Smooth muscle cell (in vitro differentiated cells): ENCODE data around the gene MRPS2. TPM values are rescaled to one million over a fixed set of nuclear protein-coding genes. Genes with fewer than 3 reads are reported as not detected.
"Not testable (repeated sequence)": the region's sequence is repeated elsewhere in the genome, so short reads cannot be mapped to it uniquely, and the experiment has no call there.

Experiments
- DNase-seq: peaks from one replicate; lab custom pipeline; 2025; ENCODE audit not compliant: unreplicated experiment; lab: John Stamatoyannopoulos, UW
- H2AFZ ChIP-seq: fragments of 200-600 bp; sonication (generic); 2 replicates; pipeline ENCODE4 v1.6.0; 2016; ENCODE audit warnings: antibody characterized with exemption, low read depth, mild to moderate bottlenecking
- H3F3A ChIP-seq: fragments of 200-600 bp; sonication (generic); 2 replicates; pipeline ENCODE4 v1.6.0; 2017; ENCODE audit warnings: antibody characterized with exemption, low read depth
- H3K27ac ChIP-seq: fragments of 200-600 bp; sonication (generic); 2 replicates; pipeline ENCODE4 v1.5.1; 2016; ENCODE audit warnings: low read depth, mild to moderate bottlenecking
- H3K27me3 ChIP-seq: fragments of 200-600 bp; sonication (generic); 2 replicates; pipeline ENCODE4 v1.6.1; 2016; ENCODE audit warnings: low read depth, mild to moderate bottlenecking
- H3K36me3 ChIP-seq: fragments of 200-600 bp; sonication (generic); 2 replicates; pipeline ENCODE4 v1.5.1; 2016; ENCODE audit warnings: low read depth
- H3K4me1 ChIP-seq: fragments of 200-600 bp; sonication (generic); 2 replicates; pipeline ENCODE4 v1.5.1; 2016; ENCODE audit warnings: low read depth
- H3K4me2 ChIP-seq: fragments of 200-600 bp; sonication (generic); 2 replicates; pipeline ENCODE4 v1.6.0; 2016; ENCODE audit warnings: mild to moderate bottlenecking
- H3K4me3 ChIP-seq: fragments of 200-600 bp; sonication (generic); 2 replicates; pipeline ENCODE4 v1.5.1; 2016; ENCODE audit warnings: mild to moderate bottlenecking
- H3K79me2 ChIP-seq: fragments of 200-600 bp; sonication (generic); 2 replicates; pipeline ENCODE4 v1.6.0; 2016; ENCODE audit warnings: low read depth, mild to moderate bottlenecking
- H3K9ac ChIP-seq: fragments of 200-600 bp; sonication (generic); 2 replicates; pipeline ENCODE4 v1.6.0; 2016; ENCODE audit warnings: low read depth
- H3K9me3 ChIP-seq: fragments of 200-600 bp; sonication (generic); replicated peaks from 2 replicates; pipeline ENCODE4 v1.5.1; 2016; ENCODE audit warnings: low read depth
- H4K20me1 ChIP-seq: fragments of 200-600 bp; sonication (generic); 2 replicates; pipeline ENCODE4 v1.6.0; 2016; ENCODE audit warnings: low read depth
- WGBS: methylation state at CpG from one replicate; pipeline ENCODE4 v1.1.7; 2016; ENCODE audit warnings: low lambda C conversion rate; 5-methylcytosine and 5-hydroxymethylcytosine counted together
- polyA plus RNA-seq: library from polyadenylated mRNA; unstranded; fragments of >200 nt; fragmentation: Nextera tagmentation; extraction: Ambion mirVana; gene quantifications from 2 replicates; pipeline ENCODE4 v1.2.1, GENCODE V29; 2016
- total RNA-seq: library from RNA; depleted of rRNA; stranded (reverse); fragments of >200 nt; gene quantifications from 2 replicates; pipeline ENCODE4 v1.2.3, GENCODE V29; 2014
- TF ChIP-seq, protein P1 (sequence below): fragments of 200-600 bp; sonication (generic); IDR thresholded peaks from 2 replicates; pipeline ENCODE4 v1.5.1; 2017; ENCODE audit warnings: borderline replicate concordance, mild to moderate bottlenecking, antibody characterized with exemption; ENCODE audit not compliant: insufficient read depth, poor library complexity, severe bottlenecking

The MRPS2 gene
- total and polyA plus RNA-seq, 2 experiments from 2014 or later, result 30.7 to 49.0 TPM

DNA sequence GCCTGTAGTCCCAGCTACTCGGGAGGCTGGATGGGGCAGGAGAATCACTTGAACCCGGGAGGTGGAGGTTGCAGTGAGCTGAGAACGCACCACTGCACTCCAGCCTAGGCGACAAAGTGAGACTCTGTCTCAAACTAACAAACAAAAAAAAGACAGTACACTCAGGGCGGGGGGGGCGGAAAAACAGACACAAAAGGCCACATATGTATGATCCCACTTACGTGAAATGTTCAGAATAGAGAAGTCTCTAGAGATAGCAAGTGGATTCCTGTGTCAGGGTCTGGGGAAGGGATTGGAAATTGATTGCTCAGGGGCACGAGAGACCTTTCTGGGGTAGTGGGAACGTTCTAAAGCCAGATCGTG lies 11.7 kb downstream of the MRPS2 start:
- no peak overlapping the region for H3K4me3 ChIP-seq
- no peak overlapping the region for H2AFZ ChIP-seq
- TF ChIP-seq, protein P1, sequence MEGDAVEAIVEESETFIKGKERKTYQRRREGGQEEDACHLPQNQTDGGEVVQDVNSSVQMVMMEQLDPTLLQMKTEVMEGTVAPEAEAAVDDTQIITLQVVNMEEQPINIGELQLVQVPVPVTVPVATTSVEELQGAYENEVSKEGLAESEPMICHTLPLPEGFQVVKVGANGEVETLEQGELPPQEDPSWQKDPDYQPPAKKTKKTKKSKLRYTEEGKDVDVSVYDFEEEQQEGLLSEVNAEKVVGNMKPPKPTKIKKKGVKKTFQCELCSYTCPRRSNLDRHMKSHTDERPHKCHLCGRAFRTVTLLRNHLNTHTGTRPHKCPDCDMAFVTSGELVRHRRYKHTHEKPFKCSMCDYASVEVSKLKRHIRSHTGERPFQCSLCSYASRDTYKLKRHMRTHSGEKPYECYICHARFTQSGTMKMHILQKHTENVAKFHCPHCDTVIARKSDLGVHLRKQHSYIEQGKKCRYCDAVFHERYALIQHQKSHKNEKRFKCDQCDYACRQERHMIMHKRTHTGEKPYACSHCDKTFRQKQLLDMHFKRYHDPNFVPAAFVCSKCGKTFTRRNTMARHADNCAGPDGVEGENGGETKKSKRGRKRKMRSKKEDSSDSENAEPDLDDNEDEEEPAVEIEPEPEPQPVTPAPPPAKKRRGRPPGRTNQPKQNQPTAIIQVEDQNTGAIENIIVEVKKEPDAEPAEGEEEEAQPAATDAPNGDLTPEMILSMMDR, result no peak
- no peaks in the 10 kb centered on the region for H3F3A ChIP-seq
- WGBS, result 93% methylated on average over 10 of the region's 10 CpGs
- no peak overlapping the region for H3K4me2 ChIP-seq
- no peaks in the 10 kb centered on the region for H3K36me3 ChIP-seq
- no peaks in the 10 kb centered on the region for H3K79me2 ChIP-seq
- no peaks in the 10 kb centered on the region for H3K4me1 ChIP-seq
- no peak overlapping the region for H3K9ac ChIP-seq
- H3K27me3 ChIP-seq, result no peaks in the 10 kb centered on the region
- no peak overlapping the region for H3K27ac ChIP-seq
- H3K9me3 ChIP-seq, result no peaks in the 10 kb centered on the region
- no peak for DNase-seq
- no peaks in the 10 kb centered on the region for H4K20me1 ChIP-seq

GRCh38 chr9:135512904-135513303 lies 12.4 kb downstream of the MRPS2 start:
- no peaks in the 10 kb centered on the region for H3K36me3 ChIP-seq
- no peak overlapping the region for H3K4me2 ChIP-seq
- H3K9ac ChIP-seq, result no peak overlapping the region
- no peak overlapping the region for H3K4me3 ChIP-seq
- no peaks in the 10 kb centered on the region for H3F3A ChIP-seq
- H4K20me1 ChIP-seq, result no peaks in the 10 kb centered on the region
- H2AFZ ChIP-seq, result no peak overlapping the region
- no peak overlapping the region for H3K27ac ChIP-seq
- H3K9me3 ChIP-seq, result no peaks in the 10 kb centered on the region
- no peaks in the 10 kb centered on the region for H3K27me3 ChIP-seq
- no peaks in the 10 kb centered on the region for H3K79me2 ChIP-seq
- TF ChIP-seq, protein P1, result no peak
- no peak for DNase-seq
- no peaks in the 10 kb centered on the region for H3K4me1 ChIP-seq
- WGBS, result 89% methylated on average over 7 of the region's 7 CpGs

- Histone ChIP-seq H2AFZ (no peak overlapping the region), H3K9me3 (no peaks in the 10 kb centered on the region), H3K36me3 (no peaks in the 10 kb centered on the region), H3K79me2 (no peaks in the 10 kb centered on the region), H3K27me3 (no peaks in the 10 kb centered on the region), H3K4me2 (no peak overlapping the region), H3K9ac (no peak overlapping the region), H3K4me3 (no peak overlapping the region), H4K20me1 (no peaks in the 10 kb centered on the region), H3F3A (no peaks in the 10 kb centered on the region), H3K4me1 (no peaks in the 10 kb centered on the region), H3K27ac (no peak overlapping the region)
- DNase-seq, result no peak
- TF ChIP-seq, protein P1, result no peak
- 94% methylated on average over 19 of the region's 19 CpGs for WGBS
Observed at GRCh38 chr9:135513351-135513846, 12.9 kb downstream of the MRPS2 start.

DNA sequence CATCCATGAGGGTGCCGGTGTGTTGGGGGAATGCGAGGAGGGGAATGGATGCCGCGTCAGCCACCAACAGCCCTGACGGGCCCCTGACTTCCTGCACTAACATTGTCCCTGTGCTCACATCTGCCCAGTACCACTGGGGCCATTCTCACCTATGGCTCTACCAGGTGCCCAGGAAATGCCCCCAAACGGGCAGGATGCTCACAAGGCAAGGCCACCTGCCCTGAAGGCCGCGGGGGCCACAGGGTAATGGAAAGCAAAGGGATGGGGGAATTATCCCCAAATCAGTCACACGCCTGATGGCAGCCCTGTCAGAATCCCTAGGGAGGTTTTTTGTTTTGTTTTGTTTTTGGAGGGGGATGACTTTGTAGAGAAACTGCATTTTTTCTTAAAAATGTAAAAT lies 13.4 kb downstream of the MRPS2 start:
- not testable (repeated sequence) for H3K27ac ChIP-seq, H3K27me3 ChIP-seq

More for the DNA sequence above, 13.4 kb downstream of the MRPS2 start:
- H3K79me2 ChIP-seq, H3K4me3 ChIP-seq, H3K4me1 ChIP-seq, H3K9ac ChIP-seq, H3K4me2 ChIP-seq, H3K36me3 ChIP-seq, H3K9me3 ChIP-seq, H3F3A ChIP-seq, H4K20me1 ChIP-seq, DNase-seq, H2AFZ ChIP-seq: not testable (repeated sequence)
- WGBS, result 95% methylated on average over 5 of the region's 9 CpGs
